MV-4-11 (cell line): ENCODE results near the gene ETFA.

Experiments used
- DNase-seq: peaks from one replicate; lab custom pipeline; 2025; lab: John Stamatoyannopoulos, UW

Gene ETFA

GRCh38 chr15:76196269-76197231 is 114.7 kb downstream of the ETFA start:
- peak; percentile 72 for DNase-seq

GRCh38 chr15:76195506-76196268 is 115.6 kb downstream of the ETFA start:
- DNase-seq = no peak

DNA sequence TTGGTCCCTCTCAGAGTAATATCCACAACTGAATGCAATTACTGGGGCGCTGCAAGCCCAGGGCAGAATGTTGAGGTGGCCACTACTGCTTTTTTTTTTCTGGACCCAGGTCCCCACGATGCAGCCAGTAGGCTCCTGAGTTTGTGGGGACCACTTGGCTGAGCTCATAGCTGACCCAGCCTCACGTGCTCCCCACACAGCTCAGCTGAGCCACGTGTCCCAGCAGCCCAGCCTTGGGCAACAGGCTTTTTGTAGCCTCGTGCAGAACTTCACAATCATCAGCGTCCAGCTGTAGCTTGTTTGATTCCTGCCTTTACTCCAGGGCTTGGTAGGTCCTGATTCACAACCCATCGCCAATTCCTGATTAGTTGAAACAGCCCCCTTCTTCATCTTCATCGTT is 117.3 kb downstream of the ETFA start:
- DNase-seq = no peak

GRCh38 chr15:76192715-76193114 is 118.6 kb downstream of the ETFA start:
- DNase-seq = no peak

GRCh38 chr15:76191539-76192244 is 119.6 kb downstream of the ETFA start:
- DNase-seq = no peak

- peak; percentile 51 for DNase-seq
Measured at GRCh38 chr15:76190751-76191538, 120.3 kb downstream of the ETFA start.

- no peak for DNase-seq
Measured at GRCh38 chr15:76190070-76190564, 121.2 kb downstream of the ETFA start.

- no peak for DNase-seq
Measured at GRCh38 chr15:76189106-76189505, 122.2 kb downstream of the ETFA start.

DNA sequence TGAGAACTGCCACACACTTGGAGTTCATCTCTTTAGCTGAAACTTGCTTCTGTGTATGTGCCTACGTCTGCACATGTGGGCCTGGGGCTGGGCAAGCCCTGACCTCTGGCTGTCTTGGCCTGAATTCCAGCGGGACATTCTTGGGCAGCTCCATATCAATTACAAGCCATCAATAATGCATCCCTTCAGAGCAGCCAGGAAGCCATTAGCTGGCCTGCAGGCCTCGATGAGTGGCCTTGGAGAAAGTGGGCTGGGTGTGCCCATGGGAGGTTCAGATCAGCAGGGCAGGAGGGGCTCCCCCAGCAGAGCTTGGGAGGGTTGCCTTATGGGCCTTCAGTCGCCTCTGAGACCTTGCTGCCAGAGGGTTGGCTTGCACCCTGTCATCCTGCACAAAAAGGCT is 124.1 kb downstream of the ETFA start:
- DNase-seq = no peak

DNA sequence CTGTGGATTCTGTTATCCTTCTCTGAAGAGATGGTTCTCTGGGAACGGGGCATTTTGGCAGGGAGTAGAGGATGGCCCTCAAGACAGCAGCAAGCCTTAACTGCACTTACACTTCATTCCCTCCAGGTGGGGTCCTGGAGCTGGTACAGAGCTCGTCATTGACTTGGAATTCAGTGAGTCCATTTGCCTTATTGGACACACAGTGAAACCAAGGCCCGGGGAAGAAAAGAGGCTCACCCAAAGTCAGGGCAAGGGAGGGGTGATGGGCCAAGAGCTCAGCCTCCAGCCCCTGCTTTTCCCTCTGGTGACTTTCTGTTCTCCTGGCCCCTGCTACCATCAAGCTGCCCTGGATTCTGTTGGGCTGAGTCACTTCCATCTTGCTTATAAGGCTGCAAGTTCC is 125.6 kb downstream of the ETFA start:
- DNase-seq = peak; percentile 29

DNA sequence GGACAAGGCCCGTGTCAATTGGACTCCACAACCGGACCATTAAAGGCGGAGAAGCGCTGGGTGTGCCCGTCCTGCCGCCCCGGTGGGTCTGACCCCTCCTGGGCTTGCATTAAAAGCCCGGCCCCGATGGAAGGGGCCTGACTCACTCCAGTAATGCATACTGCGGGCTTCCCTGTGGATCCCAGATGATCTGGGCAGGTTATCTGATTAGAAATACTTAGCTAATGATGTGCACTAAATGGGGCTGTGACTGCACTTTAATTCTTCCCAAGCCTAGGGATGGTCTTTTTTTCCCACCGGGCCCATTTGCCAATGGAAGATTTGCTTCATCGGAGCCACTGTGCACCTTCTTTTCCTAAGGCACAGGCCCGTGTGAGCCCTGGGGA is 126.6 kb downstream of the ETFA start:
- DNase-seq = no peak

DNA sequence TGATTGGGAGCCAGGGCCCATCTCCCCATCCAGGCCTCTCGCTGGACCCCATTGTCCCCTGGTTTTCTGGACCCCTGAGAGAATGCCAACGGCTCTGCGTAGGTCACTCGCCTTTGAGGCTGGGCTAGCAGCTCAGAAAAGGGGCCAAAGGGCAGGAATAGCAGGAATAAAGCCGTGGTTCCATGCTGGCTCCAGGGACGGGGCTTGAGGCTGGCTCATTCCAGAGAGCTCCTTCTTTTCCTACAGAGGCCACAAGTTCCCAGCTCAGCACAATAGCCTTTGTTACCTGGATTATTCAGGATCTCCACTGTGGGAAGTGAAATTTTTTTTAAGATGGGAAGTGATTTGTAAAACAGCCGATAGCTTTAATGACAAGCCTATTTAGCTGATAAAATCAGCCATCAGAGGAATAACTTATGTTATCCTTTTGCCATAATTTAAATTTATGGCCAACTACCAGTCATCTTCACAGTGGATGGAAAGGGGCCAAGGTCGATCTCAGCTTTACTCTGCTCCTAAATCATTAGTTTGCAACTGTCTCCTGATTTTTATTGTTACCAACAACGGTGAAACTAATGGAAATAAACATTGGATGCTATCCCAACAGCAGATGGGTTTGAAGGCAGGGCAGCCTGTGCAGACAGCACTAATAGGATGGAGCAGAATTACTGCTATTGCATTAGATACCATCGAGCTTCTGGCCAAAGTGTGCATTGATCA is 127.2 kb downstream of the ETFA start:
- DNase-seq = no peak

- no peak for DNase-seq
Measured at GRCh38 chr15:76181705-76182107, 129.6 kb downstream of the ETFA start.

DNA sequence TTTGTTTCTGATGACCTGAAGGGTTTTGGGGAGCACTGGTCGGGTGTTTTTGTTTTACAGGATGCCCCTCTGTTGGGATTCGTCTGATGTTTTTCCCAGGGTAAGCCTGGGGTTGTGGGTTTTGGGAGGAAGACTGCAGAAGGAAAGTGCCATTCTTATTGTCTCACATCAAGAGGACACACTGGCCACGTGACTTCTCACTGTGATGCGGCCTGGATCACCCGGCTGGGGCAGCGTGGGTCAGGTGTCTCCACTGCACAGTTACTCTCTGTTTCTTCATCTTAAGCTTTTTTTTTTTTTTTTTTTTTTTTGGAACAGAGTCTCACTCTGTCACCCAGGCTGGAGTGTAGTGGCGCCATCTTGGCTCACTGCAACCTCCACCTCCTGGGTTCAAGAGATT is 130.9 kb downstream of the ETFA start:
- no peak for DNase-seq

DNA sequence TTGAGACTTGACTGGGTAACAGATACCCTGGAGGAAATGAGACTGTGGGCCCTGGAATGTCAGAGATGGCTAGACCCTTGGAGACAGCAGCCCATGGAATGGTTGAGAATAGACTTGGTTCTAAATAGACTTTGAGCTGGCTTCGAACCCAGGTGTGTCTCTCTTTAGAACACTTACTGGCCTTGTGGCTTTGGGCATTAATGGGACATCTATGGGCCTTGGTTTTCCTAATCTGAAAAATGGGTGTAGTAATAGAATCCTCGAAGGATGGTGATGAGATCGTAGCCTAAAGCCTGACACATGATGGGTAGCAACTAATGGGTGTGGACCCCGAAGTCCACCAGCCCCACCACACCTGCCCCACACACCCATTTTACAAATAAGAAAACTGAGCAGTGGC is 132.2 kb downstream of the ETFA start:
- DNase-seq = no peak

DNA sequence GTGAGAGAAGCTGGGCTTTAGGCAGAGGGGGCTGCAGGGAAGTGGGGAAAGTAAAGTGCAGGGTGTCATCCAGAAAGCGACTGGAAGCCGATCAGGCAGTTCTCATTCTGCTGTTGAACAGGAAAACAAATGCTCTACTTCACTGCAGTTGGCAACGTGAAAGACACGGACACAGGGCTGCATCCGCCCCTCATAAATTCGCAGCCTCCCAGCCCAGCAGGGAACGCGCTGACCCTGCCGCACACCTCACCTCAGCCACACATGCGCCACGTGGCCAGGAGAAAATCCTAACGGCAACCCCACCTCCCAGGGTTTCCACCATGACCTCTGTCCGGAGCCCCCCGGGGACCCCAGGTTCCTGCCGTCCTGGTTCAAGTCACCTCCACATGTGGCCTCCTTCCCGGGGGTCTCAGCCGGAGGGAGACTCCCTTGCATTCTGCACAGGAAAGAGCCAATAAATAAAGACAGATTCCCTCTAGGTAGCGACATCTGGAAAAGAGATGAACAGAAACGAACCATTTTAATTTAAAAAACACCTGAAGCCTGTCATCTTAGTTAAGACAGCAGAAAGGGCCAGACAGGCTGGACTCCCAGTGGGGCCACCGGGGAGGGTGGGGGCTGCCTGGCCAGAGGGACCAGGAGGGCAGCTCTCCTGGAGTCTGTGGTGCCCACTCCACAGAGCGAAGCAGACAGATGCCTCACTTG is 132.8 kb downstream of the ETFA start:
- no peak for DNase-seq

DNA sequence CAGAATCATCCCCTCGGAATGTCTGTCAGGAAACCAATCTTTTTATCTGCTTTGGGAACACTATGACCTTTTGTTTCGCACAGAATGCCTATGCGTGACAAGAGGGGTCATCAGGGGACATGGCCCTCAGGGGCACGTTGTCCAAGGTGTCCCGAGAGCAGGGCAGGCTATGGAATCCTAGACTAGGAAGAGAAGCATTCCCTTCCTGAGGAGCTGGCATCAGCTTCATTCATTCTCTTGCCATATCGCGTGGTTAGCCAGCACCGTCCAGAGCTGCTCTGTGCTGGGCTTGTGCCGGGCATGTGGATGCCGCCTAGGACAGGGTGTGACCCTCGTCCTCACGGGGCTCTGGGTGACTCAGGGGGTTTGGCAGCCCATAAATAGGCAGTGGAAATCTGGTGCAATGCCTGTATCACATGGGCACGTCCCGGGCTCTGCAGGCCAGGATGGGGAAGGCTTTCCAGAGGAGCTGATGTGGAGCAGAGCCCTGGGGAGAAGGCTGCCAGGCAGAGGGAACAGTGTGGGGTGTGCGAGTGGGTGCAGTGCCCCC is 133.7 kb downstream of the ETFA start:
- no peak for DNase-seq

GRCh38 chr15:76176487-76177085 is 134.7 kb downstream of the ETFA start:
- no peak for DNase-seq

GRCh38 chr15:76176059-76176458 is 135.2 kb downstream of the ETFA start:
- DNase-seq = no peak
